HCT116 (cell line): Measurements from ENCODE around the gene SPINT2. TPM values are rescaled to one million over a fixed set of nuclear protein-coding genes. Genes with fewer than 3 reads are reported as not detected.

ENCODE experiments used
- ATAC-seq: fragments of 200-7000 bp; cut with Tn5 transposase; 2 replicates; pipeline ENCODE4 v1.9.1; 2020; ENCODE audit warnings: mild to moderate bottlenecking, moderate library complexity
- BruUV-seq: library from RNA; stranded (reverse); fragments of 400-500 nt; replicated peaks from 2 replicates; lab custom pipeline; 2021; lab: Mats Ljungman, UMichigan
- CTCF ChIA-PET: fragments of 300-600 bp; sonication (Branson Sonifier 250); formaldehyde crosslinking; loops from one replicate; lab custom pipeline; 2021; ENCODE audit warnings: antibody characterized with exemption; lab: Charles Lee
- POLR2A ChIA-PET: fragments of 300-600, 350-600 bp; sonication (Branson Sonifier 250); formaldehyde crosslinking; loops from one replicate; lab custom pipeline; 2021; ENCODE audit warnings: antibody characterized with exemption; lab: Charles Lee
- RAD21 ChIA-PET, 2 experiments: fragments of 300-600 bp; sonication (Branson Sonifier 250); formaldehyde crosslinking; loops; one replicate each; lab custom pipeline; 2023; ENCODE audit warnings: low total read pairs in 2 of 2; ENCODE audit not compliant: uncharacterized antibody in 2 of 2, unreplicated experiment in 2 of 2, low non-redundant PET in 1 of 2; lab: Charles Lee
- DNase-seq: peaks from one replicate; pipeline ENCODE4 v3.0.0-alpha.2; 2010; ENCODE audit warnings: low read depth, low spot score
- H2AFZ ChIP-seq: fragments of 200-600 bp; shearing (Covaris generic), sonication (generic); 2 replicates; pipeline ENCODE4 v1.6.1; 2017; ENCODE audit warnings: low read depth, mixed run types, mixed read lengths, antibody characterized with exemption, low read length; ENCODE audit not compliant: poor library complexity, severe bottlenecking
- H3K27ac ChIP-seq: 2 replicates; pipeline ENCODE4 v1.5.1; 2012; ENCODE audit warnings: low read depth, low read length
- H3K27me3 ChIP-seq: fragments of 200-600 bp; sonication (generic); 2 replicates; pipeline ENCODE4 v1.6.1; 2016; ENCODE audit warnings: mixed run types, low read length, mixed read lengths; ENCODE audit not compliant: insufficient read depth
- H3K36me3 ChIP-seq, 2 experiments: fragments of 200-500 bp in 1 of 2; fragments of 200-600 bp in 1 of 2; sonication (Bioruptor generic) in 1 of 2; sonication (generic) in 1 of 2; 2 replicates each; pipeline versions ENCODE4 v1.5.1 to v1.6.1; 2014 to 2016; ENCODE audit warnings: low read length in 2 of 2, inconsistent platforms in 1 of 2, mixed read lengths in 1 of 2, mixed run types in 1 of 2; ENCODE audit not compliant: insufficient read depth in 2 of 2, control insufficient read depth in 1 of 2
- H3K4me1 ChIP-seq, 2 experiments: fragments of 200-600 bp in 1 of 2; sonication (generic) in 1 of 2; 2 replicates each; pipeline versions ENCODE4 v1.5.1 to v1.6.1; 2012 to 2017; ENCODE audit warnings: low read length in 2 of 2, inconsistent platforms in 1 of 2, mild to moderate bottlenecking in 1 of 2, mixed read lengths in 1 of 2, mixed run types in 1 of 2, moderate library complexity in 1 of 2; ENCODE audit not compliant: insufficient read depth in 2 of 2, control insufficient read depth in 1 of 2
- H3K4me2 ChIP-seq: fragments of 200-600 bp; sonication (generic); 2 replicates; pipeline ENCODE4 v1.6.1; 2017; ENCODE audit warnings: mixed run types, low read length, mixed read lengths
- H3K4me3 ChIP-seq, 2 experiments: fragments of 200-600 bp in 1 of 2; sonication (generic) in 1 of 2; replicated peaks in 1 of 2; 2 replicates each; pipeline ENCODE4 v1.5.1; 2011 to 2016; ENCODE audit warnings: low read length in 2 of 2, control low read depth in 1 of 2, low read depth in 1 of 2, mild to moderate bottlenecking in 1 of 2, mixed read lengths in 1 of 2, mixed run types in 1 of 2
- H3K79me2 ChIP-seq: fragments of 200-600 bp; sonication (generic); 2 replicates; pipeline ENCODE4 v1.6.1; 2017; ENCODE audit warnings: mild to moderate bottlenecking, mixed run types, low read length, moderate library complexity, mixed read lengths; ENCODE audit not compliant: insufficient read depth
- H3K9ac ChIP-seq: fragments of 200-600 bp; sonication (generic); 2 replicates; pipeline ENCODE4 v1.6.1; 2016; ENCODE audit warnings: low read length, mixed read lengths
- H3K9me2 ChIP-seq: fragments of 200-600 bp; sonication (generic), shearing (Covaris generic); 2 replicates; pipeline ENCODE4 v1.6.1; 2017; ENCODE audit warnings: mixed run types, mild to moderate bottlenecking, moderate library complexity; ENCODE audit not compliant: insufficient read depth
- H3K9me3 ChIP-seq, 2 experiments: fragments of 200-500 bp in 1 of 2; fragments of 200-600 bp in 1 of 2; sonication (Bioruptor generic) in 1 of 2; sonication (generic) in 1 of 2; 2 replicates each; pipeline ENCODE4 v1.6.1; 2014 to 2017; ENCODE audit warnings: low read length in 2 of 2, mixed read lengths in 2 of 2, inconsistent platforms in 1 of 2, low read depth in 1 of 2, mild to moderate bottlenecking in 1 of 2, mixed run types in 1 of 2, moderate library complexity in 1 of 2; ENCODE audit not compliant: control insufficient read depth in 1 of 2, insufficient read depth in 1 of 2
- H4K20me1 ChIP-seq: fragments of 200-600 bp; sonication (generic), shearing (Covaris generic); 2 replicates; pipeline ENCODE4 v1.6.1; 2017; ENCODE audit warnings: mixed run types, mild to moderate bottlenecking, moderate library complexity; ENCODE audit not compliant: insufficient read depth
- JUND ChIP-seq: IDR thresholded peaks from 2 replicates; pipeline ENCODE4 v1.6.1; 2012
- SIN3A ChIP-seq: IDR thresholded peaks from 2 replicates; pipeline ENCODE4 v1.6.1; 2012; ENCODE audit warnings: low read depth
- intact Hi-C: fragments of 100-400 bp; cut with micrococcal nuclease; formaldehyde crosslinking; loops from 2 replicates; pipeline ENCODE4 v1.10.0; 2022
- total RNA-seq: library from RNA; stranded (reverse); gene quantifications from one replicate; pipeline ENCODE4 v1.2.1, GENCODE V29; 2021; ENCODE audit not compliant: unreplicated experiment
- TF ChIP-seq, protein P1 (sequence below): IDR thresholded peaks from 2 replicates; pipeline ENCODE4 v1.6.1; 2012
- TF ChIP-seq, protein P2 (sequence below): IDR thresholded peaks from 2 replicates; pipeline ENCODE4 v1.6.1; 2012; ENCODE audit warnings: low read depth

The SPINT2 gene
- total RNA-seq, 1 experiment from 2014 or later, result 500 TPM

DNA sequence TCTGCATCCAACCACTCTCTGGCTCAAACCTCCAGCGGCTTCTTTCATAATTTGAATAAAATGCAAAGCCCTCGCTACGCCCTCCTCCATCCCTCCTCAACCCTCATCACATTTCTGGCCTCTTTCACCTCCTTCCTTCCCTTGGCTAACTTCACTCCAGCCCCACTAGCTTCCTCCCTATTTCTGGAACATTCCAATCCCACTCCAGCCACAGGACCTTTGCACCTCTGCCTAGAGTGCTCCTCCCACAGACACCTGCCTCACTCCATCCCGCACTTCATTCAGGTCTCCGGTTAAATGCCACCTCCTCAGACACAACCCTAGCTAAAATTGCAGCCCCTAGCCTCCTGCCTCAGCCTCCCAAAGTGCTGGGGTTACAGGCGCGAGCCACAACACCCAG lies 32.5 kb upstream of the SPINT2 start:
- RAD21 ChIA-PET, result no interaction called here
- TF ChIP-seq JUND (no peak), SIN3A (no peak)
- TF ChIP-seq, protein P1, sequence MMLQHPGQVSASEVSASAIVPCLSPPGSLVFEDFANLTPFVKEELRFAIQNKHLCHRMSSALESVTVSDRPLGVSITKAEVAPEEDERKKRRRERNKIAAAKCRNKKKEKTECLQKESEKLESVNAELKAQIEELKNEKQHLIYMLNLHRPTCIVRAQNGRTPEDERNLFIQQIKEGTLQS, result no peak
- TF ChIP-seq, protein P2, sequence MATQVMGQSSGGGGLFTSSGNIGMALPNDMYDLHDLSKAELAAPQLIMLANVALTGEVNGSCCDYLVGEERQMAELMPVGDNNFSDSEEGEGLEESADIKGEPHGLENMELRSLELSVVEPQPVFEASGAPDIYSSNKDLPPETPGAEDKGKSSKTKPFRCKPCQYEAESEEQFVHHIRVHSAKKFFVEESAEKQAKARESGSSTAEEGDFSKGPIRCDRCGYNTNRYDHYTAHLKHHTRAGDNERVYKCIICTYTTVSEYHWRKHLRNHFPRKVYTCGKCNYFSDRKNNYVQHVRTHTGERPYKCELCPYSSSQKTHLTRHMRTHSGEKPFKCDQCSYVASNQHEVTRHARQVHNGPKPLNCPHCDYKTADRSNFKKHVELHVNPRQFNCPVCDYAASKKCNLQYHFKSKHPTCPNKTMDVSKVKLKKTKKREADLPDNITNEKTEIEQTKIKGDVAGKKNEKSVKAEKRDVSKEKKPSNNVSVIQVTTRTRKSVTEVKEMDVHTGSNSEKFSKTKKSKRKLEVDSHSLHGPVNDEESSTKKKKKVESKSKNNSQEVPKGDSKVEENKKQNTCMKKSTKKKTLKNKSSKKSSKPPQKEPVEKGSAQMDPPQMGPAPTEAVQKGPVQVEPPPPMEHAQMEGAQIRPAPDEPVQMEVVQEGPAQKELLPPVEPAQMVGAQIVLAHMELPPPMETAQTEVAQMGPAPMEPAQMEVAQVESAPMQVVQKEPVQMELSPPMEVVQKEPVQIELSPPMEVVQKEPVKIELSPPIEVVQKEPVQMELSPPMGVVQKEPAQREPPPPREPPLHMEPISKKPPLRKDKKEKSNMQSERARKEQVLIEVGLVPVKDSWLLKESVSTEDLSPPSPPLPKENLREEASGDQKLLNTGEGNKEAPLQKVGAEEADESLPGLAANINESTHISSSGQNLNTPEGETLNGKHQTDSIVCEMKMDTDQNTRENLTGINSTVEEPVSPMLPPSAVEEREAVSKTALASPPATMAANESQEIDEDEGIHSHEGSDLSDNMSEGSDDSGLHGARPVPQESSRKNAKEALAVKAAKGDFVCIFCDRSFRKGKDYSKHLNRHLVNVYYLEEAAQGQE, result no peak
- POLR2A ChIA-PET, result no interaction called here
- H3K4me3 ChIP-seq, result no peak overlapping the region
- no peak for DNase-seq
- no peak overlapping the region for H3K9ac ChIP-seq
- no peaks in the 10 kb centered on the region for H3K9me2 ChIP-seq
- peaks cover 4 to 19% of the 10 kb centered on the region in 2 experiments; a peak in 3 of 4 replicates for H3K4me1 ChIP-seq
- no peaks in the 10 kb centered on the region for H3K9me3 ChIP-seq
- no peaks in the 10 kb centered on the region for H3K27me3 ChIP-seq
- H3K79me2 ChIP-seq, result no peaks in the 10 kb centered on the region
- H2AFZ ChIP-seq, result no peak overlapping the region
- CTCF ChIA-PET, result interaction anchor here (1.4 to 2.7 kb wide), 2 partner anchors 170 to 330 kb away, joined by 4 to 10 read pairs; partner anchors contain the start of gene FAM98C
- no peaks in the 10 kb centered on the region for H3K36me3 ChIP-seq
- no TSS peak for BruUV-seq
- no peak overlapping the region for H3K27ac ChIP-seq
- no peaks in the 10 kb centered on the region for H4K20me1 ChIP-seq
- no peak overlapping the region for H3K4me2 ChIP-seq
- no peak for ATAC-seq
- intact Hi-C loops, result loop anchor here (5.0 kb wide), 1 partner anchor 170 kb away; the partner anchor contains the start of gene FAM98C
